ENCODE data around the gene CAPN5. TPM values are rescaled to one million over a fixed set of nuclear protein-coding genes. Genes with fewer than 3 reads are reported as not detected.

The CAPN5 gene
- total and polyA plus RNA-seq, 10 of the 15 experiments (the other 5 are each of a cell fraction or from before 2014, with no cell fraction given), result 0.02 to 0.33 (median 0.07) TPM; not detected in 3

DNA sequence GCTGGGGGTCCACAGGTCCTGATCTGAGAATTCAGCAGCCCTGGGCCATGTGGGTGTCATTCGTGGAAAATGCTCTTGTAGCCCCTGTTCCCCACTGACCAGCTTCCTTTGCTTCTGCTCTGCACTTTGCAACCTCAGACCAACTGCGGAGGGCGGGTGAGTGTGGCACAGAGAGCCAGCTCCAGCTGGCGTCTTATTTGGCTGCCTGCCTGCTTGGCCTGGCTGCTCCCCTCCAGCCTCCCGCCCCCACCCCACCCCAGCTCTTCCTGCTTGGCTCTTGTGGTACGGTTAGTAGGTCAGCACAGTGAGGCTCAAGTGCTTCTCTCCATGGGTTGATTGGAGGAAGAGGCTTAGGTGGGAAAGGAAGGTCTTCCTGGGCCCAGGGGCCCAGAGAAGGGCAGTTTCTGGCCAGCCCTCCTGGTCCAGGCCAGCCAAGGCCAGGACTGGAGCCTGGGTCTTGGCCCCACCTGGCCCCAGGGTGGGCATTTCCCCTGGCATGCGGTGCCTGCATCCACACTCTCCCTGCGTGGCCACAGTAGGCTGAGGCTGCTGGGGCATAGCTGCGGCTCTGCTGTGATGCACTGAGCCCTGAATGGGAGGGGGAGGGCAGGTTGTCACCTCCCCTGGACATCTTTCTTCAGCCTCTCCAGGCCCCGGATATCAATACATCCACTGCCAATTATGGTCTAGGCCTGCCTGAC lies 87.8 kb downstream of the CAPN5 start:
- DNase-seq (ENCODE audit: low read depth, low spot score) (no peak), FAIRE-seq (no peak), ATAC-seq (no peak)
- Histone ChIP-seq H3K4me2 (ENCODE audit: control insufficient read depth, insufficient read depth) (no peak overlapping the region), H3K9me3 (replicated peaks; ENCODE audit: control insufficient read depth, insufficient read depth, low read length) (no peaks in the 10 kb centered on the region), H3K4me3 (no peak overlapping the region), H3K27ac (ENCODE audit: control insufficient read depth, insufficient read depth) (no peak overlapping the region), H3K79me2 (ENCODE audit: control insufficient read depth, insufficient read depth, low read length) (no peaks in the 10 kb centered on the region), H3K4me1 (ENCODE audit: control insufficient read depth, insufficient read depth, low read length) (no peaks in the 10 kb centered on the region; the same call in 1 of the 2 replicates), H3K36me3 (ENCODE audit: control insufficient read depth in 2 of 2, insufficient read depth in 2 of 2, low read length in 1 of 2) (no peaks in the 10 kb centered on the region), H2AFZ (ENCODE audit: control insufficient read depth, low read depth, low read length) (no peak overlapping the region), H4K20me1 (ENCODE audit: control insufficient read depth, insufficient read depth) (no peaks in the 10 kb centered on the region), H3K27me3 (replicated peaks in 1 of 2; ENCODE audit: control insufficient read depth in 2 of 2, insufficient read depth in 2 of 2, low read length in 1 of 2) (peaks cover 0 to 2% of the 10 kb centered on the region in 2 experiments; a peak in 1 of 4 replicates), H3K9ac (ENCODE audit: control insufficient read depth, insufficient read depth, low read length) (no peak overlapping the region)
- 20% methylated on average over 10 of the region's 10 CpGs for WGBS (ENCODE audit: insufficient coverage, insufficient replicate concordance, low lambda C conversion rate, missing lambda C conversion rate)
- RAD21 ChIA-PET (ENCODE audit: unreplicated experiment), result no interaction called here
- SMC1A ChIA-PET (ENCODE audit: uncharacterized antibody, unreplicated experiment), result interaction anchor here (0.6 kb wide), 1 partner anchor 841 kb away, joined by 3 read pairs; no protein-coding TSS in a partner anchor
- CTCF ChIA-PET, result interaction anchor here (0.6 kb wide), 1 partner anchor 33 kb away, joined by 3 read pairs; no protein-coding TSS in a partner anchor
- BruUV-seq (replicated peaks), result no TSS peak
- POLR2A ChIA-PET, result no interaction called here
- TF ChIP-seq CBFB (IDR thresholded peaks at IDR 0.05; ENCODE audit: low read depth) (no peak), SPI1 (IDR thresholded peaks at IDR 0.05; ENCODE audit: borderline replicate concordance, insufficient read depth, low read depth, low read length) (no peak), BACH1 (IDR thresholded peaks at IDR 0.05; ENCODE audit: borderline replicate concordance) (no peak)
- TF ChIP-seq, protein P1, sequence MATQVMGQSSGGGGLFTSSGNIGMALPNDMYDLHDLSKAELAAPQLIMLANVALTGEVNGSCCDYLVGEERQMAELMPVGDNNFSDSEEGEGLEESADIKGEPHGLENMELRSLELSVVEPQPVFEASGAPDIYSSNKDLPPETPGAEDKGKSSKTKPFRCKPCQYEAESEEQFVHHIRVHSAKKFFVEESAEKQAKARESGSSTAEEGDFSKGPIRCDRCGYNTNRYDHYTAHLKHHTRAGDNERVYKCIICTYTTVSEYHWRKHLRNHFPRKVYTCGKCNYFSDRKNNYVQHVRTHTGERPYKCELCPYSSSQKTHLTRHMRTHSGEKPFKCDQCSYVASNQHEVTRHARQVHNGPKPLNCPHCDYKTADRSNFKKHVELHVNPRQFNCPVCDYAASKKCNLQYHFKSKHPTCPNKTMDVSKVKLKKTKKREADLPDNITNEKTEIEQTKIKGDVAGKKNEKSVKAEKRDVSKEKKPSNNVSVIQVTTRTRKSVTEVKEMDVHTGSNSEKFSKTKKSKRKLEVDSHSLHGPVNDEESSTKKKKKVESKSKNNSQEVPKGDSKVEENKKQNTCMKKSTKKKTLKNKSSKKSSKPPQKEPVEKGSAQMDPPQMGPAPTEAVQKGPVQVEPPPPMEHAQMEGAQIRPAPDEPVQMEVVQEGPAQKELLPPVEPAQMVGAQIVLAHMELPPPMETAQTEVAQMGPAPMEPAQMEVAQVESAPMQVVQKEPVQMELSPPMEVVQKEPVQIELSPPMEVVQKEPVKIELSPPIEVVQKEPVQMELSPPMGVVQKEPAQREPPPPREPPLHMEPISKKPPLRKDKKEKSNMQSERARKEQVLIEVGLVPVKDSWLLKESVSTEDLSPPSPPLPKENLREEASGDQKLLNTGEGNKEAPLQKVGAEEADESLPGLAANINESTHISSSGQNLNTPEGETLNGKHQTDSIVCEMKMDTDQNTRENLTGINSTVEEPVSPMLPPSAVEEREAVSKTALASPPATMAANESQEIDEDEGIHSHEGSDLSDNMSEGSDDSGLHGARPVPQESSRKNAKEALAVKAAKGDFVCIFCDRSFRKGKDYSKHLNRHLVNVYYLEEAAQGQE (IDR thresholded peaks at IDR 0.05; ENCODE audit: low read depth, low read length), result no peak
- TF ChIP-seq, protein P2, sequence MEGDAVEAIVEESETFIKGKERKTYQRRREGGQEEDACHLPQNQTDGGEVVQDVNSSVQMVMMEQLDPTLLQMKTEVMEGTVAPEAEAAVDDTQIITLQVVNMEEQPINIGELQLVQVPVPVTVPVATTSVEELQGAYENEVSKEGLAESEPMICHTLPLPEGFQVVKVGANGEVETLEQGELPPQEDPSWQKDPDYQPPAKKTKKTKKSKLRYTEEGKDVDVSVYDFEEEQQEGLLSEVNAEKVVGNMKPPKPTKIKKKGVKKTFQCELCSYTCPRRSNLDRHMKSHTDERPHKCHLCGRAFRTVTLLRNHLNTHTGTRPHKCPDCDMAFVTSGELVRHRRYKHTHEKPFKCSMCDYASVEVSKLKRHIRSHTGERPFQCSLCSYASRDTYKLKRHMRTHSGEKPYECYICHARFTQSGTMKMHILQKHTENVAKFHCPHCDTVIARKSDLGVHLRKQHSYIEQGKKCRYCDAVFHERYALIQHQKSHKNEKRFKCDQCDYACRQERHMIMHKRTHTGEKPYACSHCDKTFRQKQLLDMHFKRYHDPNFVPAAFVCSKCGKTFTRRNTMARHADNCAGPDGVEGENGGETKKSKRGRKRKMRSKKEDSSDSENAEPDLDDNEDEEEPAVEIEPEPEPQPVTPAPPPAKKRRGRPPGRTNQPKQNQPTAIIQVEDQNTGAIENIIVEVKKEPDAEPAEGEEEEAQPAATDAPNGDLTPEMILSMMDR (IDR thresholded peaks at IDR 0.05 in 2 of 3, conservative IDR thresholded peaks at IDR 0.05 in 1 of 3; ENCODE audit: control insufficient read depth in 2 of 3, extremely low read depth in 1 of 3, insufficient read depth in 1 of 3, low read depth in 3 of 3, low read length in 3 of 3), result no peak
- TF ChIP-seq, protein P3, sequence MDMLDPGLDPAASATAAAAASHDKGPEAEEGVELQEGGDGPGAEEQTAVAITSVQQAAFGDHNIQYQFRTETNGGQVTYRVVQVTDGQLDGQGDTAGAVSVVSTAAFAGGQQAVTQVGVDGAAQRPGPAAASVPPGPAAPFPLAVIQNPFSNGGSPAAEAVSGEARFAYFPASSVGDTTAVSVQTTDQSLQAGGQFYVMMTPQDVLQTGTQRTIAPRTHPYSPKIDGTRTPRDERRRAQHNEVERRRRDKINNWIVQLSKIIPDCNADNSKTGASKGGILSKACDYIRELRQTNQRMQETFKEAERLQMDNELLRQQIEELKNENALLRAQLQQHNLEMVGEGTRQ (IDR thresholded peaks at IDR 0.05; ENCODE audit: borderline replicate concordance, low read depth, low read length), result no peak
- in situ Hi-C loops (cut with MboI), result no loop called here
- intact Hi-C loops (cut with micrococcal nuclease; ENCODE audit: unreplicated experiment), result no loop called here
